ENCODE measurements around the gene BDP1.
"Not testable (repeated sequence)": the region's sequence is repeated elsewhere in the genome, so short reads cannot be mapped to it uniquely, and the experiment has no call there.

The BDP1 gene

DNA sequence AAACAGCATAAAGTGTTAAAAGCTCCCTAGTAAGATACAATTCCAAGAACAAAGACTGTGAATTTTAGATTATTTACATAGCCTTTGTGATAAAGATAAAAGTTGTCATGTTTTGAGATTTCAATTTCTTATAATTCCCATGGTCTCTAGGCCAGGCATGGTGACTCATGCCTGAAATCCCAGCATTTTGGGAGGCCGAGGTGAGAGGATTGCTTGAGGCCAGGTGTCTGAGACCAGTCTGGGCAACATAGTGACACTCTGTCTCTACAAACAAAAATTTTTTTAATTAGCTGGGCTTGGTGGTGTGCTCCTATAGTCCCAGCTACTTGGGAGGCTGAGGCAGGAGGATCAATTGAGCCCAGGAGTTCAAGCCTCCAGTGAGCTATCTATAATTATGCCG lies 48.1 kb downstream of the BDP1 start:
- no peak for DNase-seq (ENCODE audit: low spot score)
- in situ Hi-C loops (cut with MboI; ENCODE audit: low pct_unique_long_range_greater_than_20kb, low sequenced_read_pairs, unreplicated experiment), result loop anchor here (25.0 kb wide), 1 partner anchor 259 kb away; no protein-coding TSS in a partner anchor
- no peak for TF ChIP-seq CTCF (IDR thresholded peaks at IDR 0.05; ENCODE audit: extremely low read depth, insufficient read depth, missing control alignments)

- in situ Hi-C loops (cut with MboI; ENCODE audit: low pct_unique_long_range_greater_than_20kb, low sequenced_read_pairs, unreplicated experiment), result loop anchor here (25.0 kb wide), 1 partner anchor 240 kb away; no protein-coding TSS in a partner anchor
- no peak for DNase-seq (ENCODE audit: low spot score)
- no peak for TF ChIP-seq CTCF (IDR thresholded peaks at IDR 0.05; ENCODE audit: extremely low read depth, insufficient read depth, missing control alignments)
These were observed 66.7 kb downstream of the BDP1 start for GRCh38 chr5:71522151-71522550.

DNA sequence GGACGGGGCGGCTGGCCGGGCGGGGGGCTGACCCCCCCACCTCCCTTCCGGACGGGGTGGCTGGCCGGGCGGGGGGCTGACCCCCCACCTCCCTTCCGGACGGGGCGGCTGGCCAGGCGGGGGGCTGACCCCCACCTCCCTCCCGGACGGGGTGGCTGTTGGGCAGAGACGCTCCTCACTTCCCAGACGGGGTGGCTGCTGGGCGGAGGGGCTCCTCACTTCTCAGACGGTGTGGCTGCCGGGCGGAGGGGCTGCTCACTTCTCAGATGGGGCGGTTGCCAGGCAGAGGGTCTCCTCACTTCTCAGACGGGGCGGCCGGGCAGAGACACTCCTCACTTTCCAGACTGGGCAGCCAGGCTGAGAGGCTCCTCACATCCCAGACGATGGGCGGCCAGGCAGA lies 70.2 kb downstream of the BDP1 start:
- DNase-seq (ENCODE audit: low spot score); in situ Hi-C loops (cut with MboI; ENCODE audit: low pct_unique_long_range_greater_than_20kb, low sequenced_read_pairs, unreplicated experiment): not testable (repeated sequence)

DNA sequence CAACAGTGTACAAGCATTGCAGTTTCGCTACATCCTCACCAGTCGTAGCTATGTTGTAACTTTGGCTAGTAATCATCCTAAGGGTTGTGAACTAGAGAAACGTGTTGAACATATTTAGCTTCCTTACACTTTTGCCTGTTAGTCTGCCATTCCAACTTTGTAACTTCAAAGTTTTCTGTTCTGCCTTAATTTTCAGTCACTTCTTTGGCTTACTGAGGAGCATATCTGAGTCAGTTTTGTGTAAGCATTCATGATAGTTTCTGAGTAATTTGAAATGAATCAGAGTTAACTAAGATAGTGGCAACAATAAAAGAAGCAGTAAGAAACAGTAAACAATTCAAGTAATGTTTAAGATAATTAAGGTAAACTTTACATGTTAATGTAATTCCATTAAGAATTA lies 72.8 kb downstream of the BDP1 start:
- DNase-seq (ENCODE audit: low spot score), result no peak
- in situ Hi-C loops (cut with MboI; ENCODE audit: low pct_unique_long_range_greater_than_20kb, low sequenced_read_pairs, unreplicated experiment), result no loop called here
- no peak for TF ChIP-seq CTCF (IDR thresholded peaks at IDR 0.05; ENCODE audit: extremely low read depth, insufficient read depth, missing control alignments)

DNA sequence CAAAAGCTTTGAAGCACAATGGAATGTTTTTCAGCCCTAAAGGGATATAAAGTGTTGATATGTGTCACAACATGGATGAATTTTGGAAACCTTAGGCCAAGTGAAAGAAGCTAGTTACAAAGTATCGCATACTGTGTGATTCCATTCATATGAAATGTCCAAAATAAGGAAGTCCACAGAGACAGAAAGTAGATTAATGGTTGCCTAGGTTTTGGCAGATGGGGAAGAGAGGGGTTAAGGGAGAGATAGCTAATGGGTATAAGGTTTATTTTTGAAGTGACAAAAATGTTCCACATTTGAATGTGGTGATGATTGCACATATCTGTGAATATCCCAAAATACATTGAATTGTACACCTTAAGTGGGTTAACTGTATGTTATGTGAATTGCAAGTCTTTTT lies 74.2 kb downstream of the BDP1 start:
- in situ Hi-C loops (cut with MboI; ENCODE audit: low pct_unique_long_range_greater_than_20kb, low sequenced_read_pairs, unreplicated experiment), result no loop called here

GRCh38 chr5:71533142-71533541 lies 77.7 kb downstream of the BDP1 start:
- DNase-seq (ENCODE audit: low spot score), result no peak
- in situ Hi-C loops (cut with MboI; ENCODE audit: low pct_unique_long_range_greater_than_20kb, low sequenced_read_pairs, unreplicated experiment), result no loop called here
- no peak for TF ChIP-seq CTCF (IDR thresholded peaks at IDR 0.05; ENCODE audit: extremely low read depth, insufficient read depth, missing control alignments)

More for the DNA sequence above, 74.2 kb downstream of the BDP1 start:
- no peak for TF ChIP-seq CTCF (IDR thresholded peaks at IDR 0.05; ENCODE audit: extremely low read depth, insufficient read depth, missing control alignments)
- no peak for DNase-seq (ENCODE audit: low spot score)

DNA sequence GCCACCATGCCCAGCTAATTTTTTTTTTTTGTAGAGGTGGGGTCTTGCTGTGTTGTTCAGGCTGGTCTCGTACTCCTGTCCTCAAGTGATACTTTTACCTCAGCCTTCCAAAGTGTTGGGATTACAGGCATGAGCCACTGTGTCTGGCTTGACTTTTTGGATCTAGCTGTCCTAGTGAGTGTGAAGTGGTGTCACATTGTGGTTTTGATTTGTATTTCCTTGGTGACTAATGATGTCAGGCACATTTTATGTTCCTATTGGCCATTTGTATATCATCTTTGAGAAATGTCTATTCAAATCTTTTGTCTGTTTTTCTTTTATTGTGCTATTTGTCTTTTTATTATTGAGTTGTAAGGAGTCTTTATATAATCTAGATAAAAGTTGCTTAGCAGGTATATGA lies 78.2 kb downstream of the BDP1 start:
- TF ChIP-seq CTCF (IDR thresholded peaks at IDR 0.05; ENCODE audit: extremely low read depth, insufficient read depth, missing control alignments), result no peak
- DNase-seq (ENCODE audit: low spot score), result peak; percentile 24
- in situ Hi-C loops (cut with MboI; ENCODE audit: low pct_unique_long_range_greater_than_20kb, low sequenced_read_pairs, unreplicated experiment), result no loop called here

Measured in GM13977 (cell line).